Sigmoid colon (tissue), 7 donors: ENCODE results near the gene ARRDC1. TPM values are rescaled to one million over a fixed set of nuclear protein-coding genes. Genes with fewer than 3 reads are reported as not detected.

Experiments
- DNase-seq: peaks from one replicate; pipeline ENCODE4 v3.0.0-alpha.2; 2019
- H3K27ac ChIP-seq, 4 donors: fragments of 200-600 bp; sonication (generic); one replicate each; pipeline ENCODE4 v1.5.1; 2016 to 2019; ENCODE audit warnings: mild to moderate bottlenecking in 1 of 4
- H3K27me3 ChIP-seq, 3 donors: fragments of 200-600 bp; sonication (generic); one replicate each; pipeline ENCODE4 v1.5.1; 2019; ENCODE audit warnings: mild to moderate bottlenecking in 1 of 3
- H3K36me3 ChIP-seq, 4 donors: fragments of 200-600 bp; sonication (generic); one replicate each; pipeline ENCODE4 v1.5.1; 2016 to 2019
- H3K4me1 ChIP-seq, 4 donors: fragments of 200-600 bp; sonication (generic); one replicate each; pipeline ENCODE4 v1.5.1; 2017 to 2019
- H3K4me3 ChIP-seq, 4 donors: fragments of 200-600 bp; sonication (generic); one replicate each; pipeline ENCODE4 v1.5.1; 2017 to 2019; ENCODE audit warnings: mild to moderate bottlenecking in 2 of 4, moderate library complexity in 1 of 4
- H3K9me3 ChIP-seq, 4 donors: fragments of 200-600 bp in 3 of 4; sonication (generic) in 3 of 4; one replicate each; pipeline versions ENCODE4 v1.5.1 to v1.6.1; 2013 to 2019
- CTCF ChIP-seq, 4 experiments: fragments of 450-650 bp in 3 of 4; fragments of 200-600 bp in 1 of 4; IDR thresholded peaks; one replicate each; pipeline ENCODE4 v1.5.1; 2016 to 2019; ENCODE audit warnings: antibody characterized with exemption in 4 of 4, mild to moderate bottlenecking in 3 of 4, moderate library complexity in 2 of 4
- EP300 ChIP-seq, 4 donors: sonication (generic); formaldehyde crosslinking; IDR thresholded peaks; one replicate each; pipeline ENCODE4 v1.6.1; 2017; ENCODE audit warnings: antibody characterized with exemption in 4 of 4
- POLR2A ChIP-seq, 2 donors: fragments of 450-650 bp; IDR thresholded peaks; one replicate each; pipeline ENCODE4 v1.6.1; 2016; ENCODE audit warnings: antibody characterized with exemption in 2 of 2, mild to moderate bottlenecking in 2 of 2, moderate library complexity in 2 of 2
- POLR2AphosphoS5 ChIP-seq, 4 donors: sonication (generic); formaldehyde crosslinking; IDR thresholded peaks; one replicate each; pipeline ENCODE4 v1.6.1; 2017; ENCODE audit warnings: antibody characterized with exemption in 4 of 4
- WGBS, 2 donors: extraction: QIAGEN DNeasy Blood & Tissue Kit; methylation state at CpG; one replicate each; pipeline ENCODE4 v1.1.7; 2013; 5-methylcytosine and 5-hydroxymethylcytosine counted together
- intact Hi-C: fragments of 100-400 bp; cut with DNase I; formaldehyde crosslinking; loops from one replicate; pipeline ENCODE4 v1.15.1; 2023
- polyA plus RNA-seq, 3 donors: library from polyadenylated mRNA; stranded (reverse); fragments of 200-250 nt; gene quantifications; one replicate each; pipeline ENCODE4 v1.2.3, GENCODE V29; 2013
- total RNA-seq, 4 donors: library from RNA; depleted of rRNA; stranded (reverse); fragments of >200 nt; gene quantifications; one replicate each; pipeline ENCODE4 v1.1.0, GENCODE V29; 2016
- donor health status: healthy with polysubstance abuse.
- donor health status: Bipolar disorder and iron deficiency.
- donor health status: healthy.

The ARRDC1 gene
- total and polyA plus RNA-seq, 7 donors: 12.5 to 131 (median 26.3) TPM

DNA sequence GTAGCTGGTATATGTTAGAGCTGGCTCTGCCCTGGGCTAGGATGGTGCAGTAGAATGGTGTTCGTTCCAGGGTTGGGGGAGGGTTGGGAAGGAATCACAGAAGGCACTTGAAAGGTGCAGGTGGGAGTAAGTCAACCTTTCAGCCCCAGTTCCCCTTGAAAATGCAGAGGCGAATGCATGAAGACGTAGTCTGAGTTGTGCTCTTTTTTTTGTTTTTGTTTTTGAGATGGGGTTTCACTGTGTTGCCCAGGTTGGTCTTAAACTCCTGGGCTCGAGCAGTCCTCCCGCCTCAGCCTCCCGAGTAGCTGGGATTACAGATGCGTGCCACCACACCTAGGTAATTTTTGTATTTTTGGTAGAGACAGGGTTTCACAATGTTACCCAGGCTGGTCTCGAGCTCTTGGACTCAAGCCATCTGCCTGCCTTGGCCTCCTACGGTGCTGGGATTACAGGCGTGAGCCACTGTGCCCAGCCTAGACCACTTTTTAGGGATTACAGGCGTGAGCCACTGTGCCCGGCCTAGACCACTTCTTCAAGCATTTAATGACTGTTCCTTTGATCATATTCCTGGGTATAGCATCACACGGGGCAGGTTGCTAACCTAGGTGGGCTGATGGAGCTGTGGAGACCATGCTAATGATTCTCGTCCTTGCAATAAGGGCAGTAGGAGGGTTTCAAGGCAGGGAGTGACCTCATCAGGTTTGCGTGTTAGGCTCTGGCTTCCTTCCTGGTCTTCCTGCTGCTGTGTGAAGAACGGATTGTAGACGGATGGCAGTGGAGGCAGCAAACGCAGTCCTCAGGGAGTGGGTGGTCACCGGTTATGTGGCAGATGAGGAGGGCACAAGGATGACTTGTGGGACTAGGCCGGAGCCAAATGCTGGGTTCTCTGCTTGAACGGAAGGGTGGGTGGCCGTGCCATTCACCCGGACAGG is 27.0 kb downstream of the ARRDC1 start:
- Histone ChIP-seq H3K4me3 (no peak overlapping the region), H3K27me3 (no peaks in the 10 kb centered on the region), H3K4me1 (peaks cover 0 to 56% (median 55%) of the 10 kb centered on the region in 4 donors), H3K27ac (peak overlapping the region in 1 of 4 donors; percentile 15), H3K9me3 (no peaks in the 10 kb centered on the region), H3K36me3 (no peaks in the 10 kb centered on the region)
- DNase-seq: no peak
- 81 to 84% methylated on average over 23 of the region's 23 CpGs for WGBS, 2 donors
- TF ChIP-seq CTCF (IDR thresholded peaks at IDR 0.05) (no peak), POLR2AphosphoS5 (IDR thresholded peaks at IDR 0.05) (no peak), POLR2A (IDR thresholded peaks at IDR 0.05) (no peak), EP300 (IDR thresholded peaks at IDR 0.05) (no peak)
- intact Hi-C loops: no loop called here

DNA sequence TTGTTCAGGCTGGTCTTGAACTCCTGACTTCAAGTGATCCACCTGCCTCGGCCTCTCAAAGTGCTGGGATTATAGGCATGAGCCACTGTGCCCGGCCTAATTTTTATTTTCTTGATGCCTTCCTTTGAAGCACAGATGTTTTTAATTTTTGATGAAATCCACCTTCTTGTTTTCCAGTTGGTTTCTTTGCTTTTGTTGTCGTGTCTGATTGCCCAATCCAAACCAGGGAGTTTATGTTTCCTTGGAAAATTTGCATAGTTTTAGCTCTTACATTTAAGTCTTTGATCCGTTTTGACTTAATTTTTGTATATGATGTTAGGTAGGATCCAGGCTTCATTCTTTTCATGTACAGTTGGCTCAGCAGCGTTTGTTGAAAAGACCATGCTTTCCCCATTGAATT is 28.5 kb downstream of the ARRDC1 start:
- no peak for TF ChIP-seq EP300 (IDR thresholded peaks at IDR 0.05)
- TF ChIP-seq POLR2A (IDR thresholded peaks at IDR 0.05): no peak
- no peak for TF ChIP-seq CTCF (IDR thresholded peaks at IDR 0.05)
- no peak for TF ChIP-seq POLR2AphosphoS5 (IDR thresholded peaks at IDR 0.05)
- intact Hi-C loops: no loop called here
- WGBS, 2 donors: 82 to 90% methylated on average over 5 of the region's 5 CpGs
- Histone ChIP-seq H3K9me3 (no peaks in the 10 kb centered on the region), H3K36me3 (no peaks in the 10 kb centered on the region), H3K27ac (no peak overlapping the region), H3K4me1 (peaks cover 0 to 42% (median 40%) of the 10 kb centered on the region in 4 donors), H3K4me3 (no peak overlapping the region), H3K27me3 (no peaks in the 10 kb centered on the region)
- DNase-seq: no peak

GRCh38 chr9:137638680-137639079 is 33.2 kb downstream of the ARRDC1 start:
- DNase-seq: no peak
- WGBS, 2 donors: 92 to 93% methylated on average over 6 of the region's 6 CpGs

DNA sequence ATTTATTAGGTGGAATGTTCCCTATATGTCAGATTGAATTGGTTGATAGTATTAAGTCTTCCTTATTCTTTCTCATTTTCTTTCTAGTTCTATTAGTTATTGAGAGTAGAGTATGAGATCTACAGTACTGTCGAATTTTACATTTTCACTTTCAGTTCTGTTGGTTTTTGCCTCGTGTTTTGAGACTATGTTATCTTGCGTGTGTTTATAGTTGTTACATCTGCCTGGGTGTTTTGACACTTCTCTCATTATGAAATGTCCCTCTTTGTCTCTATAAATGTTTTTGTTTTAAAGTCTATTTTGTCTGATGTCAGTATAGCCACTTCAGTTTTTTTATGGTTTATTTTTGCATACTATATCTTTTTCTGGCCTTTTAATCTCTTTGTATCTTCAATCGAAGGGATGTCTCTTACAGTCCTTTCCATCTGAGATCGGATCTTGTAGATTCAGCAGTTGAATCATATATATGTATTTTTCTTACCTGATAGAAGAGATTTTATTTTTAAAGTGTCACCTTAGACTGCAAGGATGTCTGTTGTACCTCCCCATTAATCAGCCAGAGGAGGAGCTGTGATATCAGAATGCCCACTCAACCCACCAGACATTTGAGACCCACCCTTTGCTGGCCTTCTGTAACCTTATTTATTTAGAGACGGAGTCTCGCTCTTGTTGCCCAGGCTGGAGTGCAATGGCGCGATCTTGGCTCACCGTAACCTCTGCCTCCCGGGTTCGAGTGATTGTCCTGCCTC is 34.0 kb downstream of the ARRDC1 start:
- Histone ChIP-seq H3K27me3 (no peaks in the 10 kb centered on the region), H3K27ac (peak overlapping the region in 1 of 4 donors; percentile 25), H3K36me3 (peaks cover 0 to 8% (median 0%) of the 10 kb centered on the region in 4 donors), H3K4me3 (peak overlapping the region in 1 of 4 donors; percentile 1), H3K4me1 (peaks cover 0 to 17% (median 10%) of the 10 kb centered on the region in 4 donors), H3K9me3 (no peaks in the 10 kb centered on the region)
- 63 to 73% methylated on average over 12 of the region's 12 CpGs for WGBS, 2 donors
- intact Hi-C loops: no loop called here
- no peak for DNase-seq
- TF ChIP-seq EP300 (IDR thresholded peaks at IDR 0.05) (no peak), POLR2A (IDR thresholded peaks at IDR 0.05) (no peak), CTCF (IDR thresholded peaks at IDR 0.05) (no peak), POLR2AphosphoS5 (IDR thresholded peaks at IDR 0.05) (no peak)

More at GRCh38 chr9:137638680-137639079, 33.2 kb downstream of the ARRDC1 start:
- intact Hi-C loops: no loop called here
- Histone ChIP-seq H3K4me3 (no peak overlapping the region), H3K27me3 (no peaks in the 10 kb centered on the region), H3K27ac (no peak overlapping the region), H3K4me1 (peaks cover 0 to 17% (median 10%) of the 10 kb centered on the region in 4 donors), H3K9me3 (no peaks in the 10 kb centered on the region), H3K36me3 (peaks cover 0 to 4% (median 0%) of the 10 kb centered on the region in 4 donors)
- TF ChIP-seq POLR2AphosphoS5 (IDR thresholded peaks at IDR 0.05) (no peak), EP300 (IDR thresholded peaks at IDR 0.05) (no peak), CTCF (IDR thresholded peaks at IDR 0.05) (no peak)
